OCI-LY3 (cell line): ENCODE data around the gene KIAA0319L.

ENCODE experiments used
- CTCF ChIP-seq: fragments of 200-600, 300-600 bp; sonication (generic); IDR thresholded peaks from 2 replicates; pipeline ENCODE4 v1.5.1; 2014; ENCODE audit warnings: antibody characterized with exemption, low read length, low read depth
- EZH2phosphoT487 ChIP-seq: fragments of 200-600 bp; shearing (Covaris generic); IDR thresholded peaks from 2 replicates; pipeline ENCODE4 v1.6.1; 2018; ENCODE audit warnings: antibody characterized with exemption, mixed run types, low read depth

DNA sequence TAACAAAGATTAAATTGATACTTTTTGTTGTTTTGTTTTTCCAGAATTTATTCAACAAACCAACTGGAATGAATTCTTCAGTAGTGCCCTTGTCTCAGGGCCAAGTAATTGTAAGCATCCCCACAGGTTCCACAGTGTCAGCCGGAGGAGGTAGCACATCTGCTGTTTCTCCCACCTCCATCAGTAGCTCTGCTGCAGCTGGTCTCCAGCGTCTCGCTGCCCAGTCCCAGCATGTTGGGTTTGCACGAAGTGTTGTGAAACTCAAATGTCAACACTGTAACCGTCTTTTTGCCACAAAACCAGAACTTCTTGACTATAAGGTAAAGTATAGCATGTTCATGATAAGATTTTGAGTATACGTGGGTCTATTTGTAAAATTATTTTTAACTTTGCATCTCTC is 170.2 kb downstream of the KIAA0319L start:
- TF ChIP-seq CTCF: no peak
- TF ChIP-seq EZH2phosphoT487: no peak
